GM18867 (cell line): ENCODE results near the gene CREB3L2.

ENCODE experiments used
- ATAC-seq: cut with Tn5 transposase; IDR thresholded peaks from one replicate; pipeline ENCODE4 v1.9.1; 2021; ENCODE audit warnings: mild to moderate bottlenecking, moderate library complexity; ENCODE audit not compliant: unreplicated experiment

CREB3L2 gene

GRCh38 chr7:137879357-137880158 lies 122.3 kb downstream of the CREB3L2 start:
- ATAC-seq = no peak

GRCh38 chr7:137878333-137878961 lies 123.4 kb downstream of the CREB3L2 start:
- no peak for ATAC-seq

- no peak for ATAC-seq
These were observed 124.7 kb downstream of the CREB3L2 start for GRCh38 chr7:137877027-137877675.

- no peak for ATAC-seq
These were observed 126.1 kb downstream of the CREB3L2 start for GRCh38 chr7:137875746-137876145.

- ATAC-seq = no peak
These were observed 127.7 kb downstream of the CREB3L2 start for GRCh38 chr7:137873979-137874777.

GRCh38 chr7:137873524-137873923 lies 128.4 kb downstream of the CREB3L2 start:
- ATAC-seq = no peak

GRCh38 chr7:137871170-137871915 lies 130.5 kb downstream of the CREB3L2 start:
- ATAC-seq = no peak

GRCh38 chr7:137870684-137871083 lies 131.2 kb downstream of the CREB3L2 start:
- no peak for ATAC-seq

GRCh38 chr7:137870078-137870477 lies 131.8 kb downstream of the CREB3L2 start:
- no peak for ATAC-seq

GRCh38 chr7:137869260-137869659 lies 132.6 kb downstream of the CREB3L2 start:
- no peak for ATAC-seq

- no peak for ATAC-seq
These were observed 134.6 kb downstream of the CREB3L2 start for GRCh38 chr7:137867289-137867688.

GRCh38 chr7:137865764-137866163 lies 136.1 kb downstream of the CREB3L2 start:
- no peak for ATAC-seq

GRCh38 chr7:137862964-137863363 lies 138.9 kb downstream of the CREB3L2 start:
- no peak for ATAC-seq

GRCh38 chr7:137862358-137862757 lies 139.5 kb downstream of the CREB3L2 start:
- no peak for ATAC-seq

- no peak for ATAC-seq
These were observed 141.3 kb downstream of the CREB3L2 start for GRCh38 chr7:137860542-137860941.

GRCh38 chr7:137853053-137853452 lies 148.8 kb downstream of the CREB3L2 start:
- no peak for ATAC-seq

GRCh38 chr7:137852108-137852507 lies 149.8 kb downstream of the CREB3L2 start:
- no peak for ATAC-seq

GRCh38 chr7:137850972-137851945 lies 150.6 kb downstream of the CREB3L2 start:
- no peak for ATAC-seq

- no peak for ATAC-seq
These were observed 151.3 kb downstream of the CREB3L2 start for GRCh38 chr7:137850571-137850970.
